Measurements from ENCODE around the gene PHTF2. TPM values are rescaled to one million over a fixed set of nuclear protein-coding genes. Genes with fewer than 3 reads are reported as not detected.

PHTF2 gene
- total and polyA plus RNA-seq, 2 of the 4 experiments (the other 2 are of a cell fraction) = 28.3 to 69.9 TPM

DNA sequence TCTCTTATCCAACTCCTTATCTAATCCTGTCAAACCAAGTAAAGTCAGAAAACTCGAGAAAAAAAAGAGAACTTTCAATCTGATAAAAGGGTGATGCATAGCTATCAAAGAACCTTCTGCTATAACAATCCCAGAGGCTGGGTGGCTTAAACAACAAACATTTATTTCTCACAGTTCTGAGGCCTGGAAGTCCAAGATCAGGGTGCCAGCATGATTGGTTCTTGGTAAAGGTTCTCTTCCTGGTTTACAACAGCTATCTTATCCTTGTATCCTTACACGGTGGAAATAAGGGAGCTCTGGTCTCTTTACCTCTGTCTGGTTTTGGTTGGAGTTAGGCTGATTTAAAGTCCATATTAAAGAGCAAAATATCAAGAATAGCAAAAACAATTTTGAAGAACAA lies 131.9 kb downstream of the PHTF2 start (continued):
- TF ChIP-seq MAZ (IDR thresholded peaks at IDR 0.05; ENCODE audit: borderline replicate concordance, low read depth, low read length) (no peak), MXI1 (IDR thresholded peaks at IDR 0.05; ENCODE audit: borderline replicate concordance, low read depth, low read length) (no peak)
- TF ChIP-seq, protein P1, sequence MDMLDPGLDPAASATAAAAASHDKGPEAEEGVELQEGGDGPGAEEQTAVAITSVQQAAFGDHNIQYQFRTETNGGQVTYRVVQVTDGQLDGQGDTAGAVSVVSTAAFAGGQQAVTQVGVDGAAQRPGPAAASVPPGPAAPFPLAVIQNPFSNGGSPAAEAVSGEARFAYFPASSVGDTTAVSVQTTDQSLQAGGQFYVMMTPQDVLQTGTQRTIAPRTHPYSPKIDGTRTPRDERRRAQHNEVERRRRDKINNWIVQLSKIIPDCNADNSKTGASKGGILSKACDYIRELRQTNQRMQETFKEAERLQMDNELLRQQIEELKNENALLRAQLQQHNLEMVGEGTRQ (IDR thresholded peaks at IDR 0.05; ENCODE audit: low read depth, low read length) = no peak

DNA sequence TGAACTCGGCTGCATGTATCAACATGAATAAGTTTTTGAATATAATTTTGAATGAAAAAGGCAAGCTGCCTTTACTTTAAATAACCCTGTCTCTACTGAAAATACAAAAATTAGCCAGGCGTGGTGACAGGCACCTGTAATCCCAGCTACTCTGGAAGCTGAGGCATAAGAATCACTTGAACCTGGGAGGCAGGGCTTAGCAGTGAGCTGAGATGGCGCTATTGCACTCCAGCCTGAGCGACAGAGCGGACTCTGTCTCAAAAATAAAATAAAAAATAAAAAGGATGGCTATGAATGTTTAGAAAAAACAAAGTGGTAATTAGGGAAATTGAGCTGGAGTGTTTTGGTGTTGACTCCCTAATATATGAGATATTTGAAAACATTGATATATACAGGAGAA lies 133.3 kb downstream of the PHTF2 start:
- no peak overlapping the region for H4K5ac ChIP-seq (ENCODE audit: low read depth, low read length)
- H2BK5ac ChIP-seq (ENCODE audit: low read depth, low read length, poor library complexity, severe bottlenecking) = no peak overlapping the region
- H3K79me1 ChIP-seq (ENCODE audit: low read depth in 1 of 2, low read length in 2 of 2) = peaks cover 3% of the 10 kb centered on the region in 2 experiments; a peak in 1 of 4 replicates
- no peak overlapping the region for H4K8ac ChIP-seq (ENCODE audit: low read depth in 2 of 2, low read length in 2 of 2)
- dilution Hi-C loops (cut with HindIII; ENCODE audit: low sequenced_read_pairs, unreplicated experiment) (no loop called here), intact Hi-C loops (cut with micrococcal nuclease) (no loop called here), in situ Hi-C loops (cut with MboI; ENCODE audit: low sequenced_read_pairs) (loop anchor here (25.0 kb wide), 1 partner anchor 270 kb away; no protein-coding TSS in a partner anchor)
- H3K36me3 ChIP-seq (ENCODE audit: control insufficient read depth, insufficient read depth, low read length) = peaks cover 5% of the 10 kb centered on the region; the same call in 1 of the 2 replicates
- H3K27me3 ChIP-seq (ENCODE audit: control insufficient read depth, insufficient read depth, low read length) = no peaks in the 10 kb centered on the region
- no peak overlapping the region for H3K14ac ChIP-seq (replicated peaks; ENCODE audit: low read depth, low read length)
- H2BK20ac ChIP-seq (ENCODE audit: low read depth, low read length) = no peak overlapping the region
- CTCF ChIA-PET = interaction anchor here (1.0 kb wide), 1 partner anchor 28 kb away, joined by 3 read pairs; no protein-coding TSS in a partner anchor
- H3K27ac ChIP-seq (ENCODE audit: insufficient read depth, low read length) = no peak overlapping the region
- no peak for DNase-seq
- H3K18ac ChIP-seq (ENCODE audit: low read depth, low read length) = no peak overlapping the region
- no peak overlapping the region for H3K4me2 ChIP-seq (ENCODE audit: low read depth, low read length)
- H2BK15ac ChIP-seq (ENCODE audit: low read depth, low read length) = no peak overlapping the region
- no peak overlapping the region for H2AK5ac ChIP-seq (ENCODE audit: low read depth, low read length)
- H3K9me3 ChIP-seq (ENCODE audit: control insufficient read depth, insufficient read depth, low read length) = no peaks in the 10 kb centered on the region
- no peak for ATAC-seq (ENCODE audit: low read depth)
- H2AK9ac ChIP-seq (replicated peaks; ENCODE audit: low read depth, low read length, poor library complexity) = no peak overlapping the region
- H3K56ac ChIP-seq (ENCODE audit: extremely low read depth, insufficient read depth, low read length) = no peak overlapping the region
- no peak overlapping the region for H3K23ac ChIP-seq (ENCODE audit: low read depth, low read length)
- no peaks in the 10 kb centered on the region for H4K20me1 ChIP-seq (ENCODE audit: insufficient read depth, low read length)
- POLR2A ChIA-PET (ENCODE audit: unreplicated experiment) = no interaction called here
- H2BK120ac ChIP-seq (ENCODE audit: low read depth, low read length) = no peak overlapping the region
- WGBS, 2 experiments (ENCODE audit: extremely low coverage in 2 of 2, insufficient read length in 1 of 2) = 100% methylated on average over 1 of the region's 5 CpGs; no CpG with 5 or more reads in 1 of the 2 experiments
- H2AFZ ChIP-seq (replicated peaks; ENCODE audit: low read length, poor library complexity) = no peak overlapping the region
- H3K4me3 ChIP-seq (ENCODE audit: insufficient read depth, low read depth, low read length) = no peak overlapping the region
- no peak overlapping the region for H4K91ac ChIP-seq (ENCODE audit: insufficient read depth, low read depth, low read length)
- H3K9ac ChIP-seq (ENCODE audit: low read depth, low read length) = no peak overlapping the region
- no peaks in the 10 kb centered on the region for H3K4me1 ChIP-seq (ENCODE audit: control insufficient read depth, insufficient read depth, low read length)
- H3K9me1 ChIP-seq (ENCODE audit: insufficient read depth, low read length) = 0 out of 2 replicates have a peak, but pooled peaks cover 4% of the 10 kb centered on the region
- BruUV-seq (replicated peaks) = no TSS peak
- no peak overlapping the region for H3K4ac ChIP-seq (ENCODE audit: low read depth, low read length)
- TF ChIP-seq RAD21 (IDR thresholded peaks at IDR 0.05; ENCODE audit: low read length) (no peak), RFX5 (IDR thresholded peaks at IDR 0.05; ENCODE audit: low read depth, low read length) (no peak), CEBPB (IDR thresholded peaks at IDR 0.05; ENCODE audit: low read depth, low read length) (no peak), BHLHE40 (IDR thresholded peaks at IDR 0.05; ENCODE audit: low read depth, low read length) (no peak), SMC3 (IDR thresholded peaks at IDR 0.05; ENCODE audit: low read depth, low read length) (no peak), MAFK (IDR thresholded peaks at IDR 0.05; ENCODE audit: low read depth, low read length) (no peak), NFE2L2 (IDR thresholded peaks at IDR 0.05; ENCODE audit: low read depth, low read length) (no peak), POLR2A (IDR thresholded peaks at IDR 0.05; ENCODE audit: low read depth, low read length) (no peak), MAZ (IDR thresholded peaks at IDR 0.05; ENCODE audit: borderline replicate concordance, low read depth, low read length) (no peak)
- TF ChIP-seq, protein P2, sequence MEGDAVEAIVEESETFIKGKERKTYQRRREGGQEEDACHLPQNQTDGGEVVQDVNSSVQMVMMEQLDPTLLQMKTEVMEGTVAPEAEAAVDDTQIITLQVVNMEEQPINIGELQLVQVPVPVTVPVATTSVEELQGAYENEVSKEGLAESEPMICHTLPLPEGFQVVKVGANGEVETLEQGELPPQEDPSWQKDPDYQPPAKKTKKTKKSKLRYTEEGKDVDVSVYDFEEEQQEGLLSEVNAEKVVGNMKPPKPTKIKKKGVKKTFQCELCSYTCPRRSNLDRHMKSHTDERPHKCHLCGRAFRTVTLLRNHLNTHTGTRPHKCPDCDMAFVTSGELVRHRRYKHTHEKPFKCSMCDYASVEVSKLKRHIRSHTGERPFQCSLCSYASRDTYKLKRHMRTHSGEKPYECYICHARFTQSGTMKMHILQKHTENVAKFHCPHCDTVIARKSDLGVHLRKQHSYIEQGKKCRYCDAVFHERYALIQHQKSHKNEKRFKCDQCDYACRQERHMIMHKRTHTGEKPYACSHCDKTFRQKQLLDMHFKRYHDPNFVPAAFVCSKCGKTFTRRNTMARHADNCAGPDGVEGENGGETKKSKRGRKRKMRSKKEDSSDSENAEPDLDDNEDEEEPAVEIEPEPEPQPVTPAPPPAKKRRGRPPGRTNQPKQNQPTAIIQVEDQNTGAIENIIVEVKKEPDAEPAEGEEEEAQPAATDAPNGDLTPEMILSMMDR (conservative IDR thresholded peaks at IDR 0.05; ENCODE audit: low read depth, low read length) = no peak
- TF ChIP-seq, protein P3, sequence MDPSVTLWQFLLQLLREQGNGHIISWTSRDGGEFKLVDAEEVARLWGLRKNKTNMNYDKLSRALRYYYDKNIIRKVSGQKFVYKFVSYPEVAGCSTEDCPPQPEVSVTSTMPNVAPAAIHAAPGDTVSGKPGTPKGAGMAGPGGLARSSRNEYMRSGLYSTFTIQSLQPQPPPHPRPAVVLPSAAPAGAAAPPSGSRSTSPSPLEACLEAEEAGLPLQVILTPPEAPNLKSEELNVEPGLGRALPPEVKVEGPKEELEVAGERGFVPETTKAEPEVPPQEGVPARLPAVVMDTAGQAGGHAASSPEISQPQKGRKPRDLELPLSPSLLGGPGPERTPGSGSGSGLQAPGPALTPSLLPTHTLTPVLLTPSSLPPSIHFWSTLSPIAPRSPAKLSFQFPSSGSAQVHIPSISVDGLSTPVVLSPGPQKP (IDR thresholded peaks at IDR 0.05; ENCODE audit: borderline replicate concordance, low read depth, low read length) = no peak

All from IMR-90 (cell line).